D341Med (cell line): ENCODE data around the gene WDR5.

Experiments used
- DNase-seq: peaks from one replicate; pipeline ENCODE4 v3.0.0; 2012; ENCODE audit warnings: low spot score

The WDR5 gene

DNA sequence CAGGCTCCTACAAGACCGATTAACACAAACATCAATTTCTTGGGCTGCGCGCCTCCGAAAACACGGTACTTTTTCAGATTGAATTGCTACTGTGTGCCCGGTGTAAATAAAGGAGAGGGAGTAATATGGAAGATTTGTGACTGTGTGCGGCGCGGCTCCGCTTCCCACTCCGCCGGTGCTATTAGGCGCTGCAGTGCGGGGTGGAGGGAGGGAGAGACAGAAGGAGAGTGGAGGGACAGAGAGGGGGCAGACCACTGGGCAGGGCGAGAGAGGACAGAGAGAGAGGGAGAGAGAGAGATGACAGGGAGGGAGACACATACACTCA is 53.2 kb downstream of the WDR5 start:
- DNase-seq = peak; percentile 46

DNA sequence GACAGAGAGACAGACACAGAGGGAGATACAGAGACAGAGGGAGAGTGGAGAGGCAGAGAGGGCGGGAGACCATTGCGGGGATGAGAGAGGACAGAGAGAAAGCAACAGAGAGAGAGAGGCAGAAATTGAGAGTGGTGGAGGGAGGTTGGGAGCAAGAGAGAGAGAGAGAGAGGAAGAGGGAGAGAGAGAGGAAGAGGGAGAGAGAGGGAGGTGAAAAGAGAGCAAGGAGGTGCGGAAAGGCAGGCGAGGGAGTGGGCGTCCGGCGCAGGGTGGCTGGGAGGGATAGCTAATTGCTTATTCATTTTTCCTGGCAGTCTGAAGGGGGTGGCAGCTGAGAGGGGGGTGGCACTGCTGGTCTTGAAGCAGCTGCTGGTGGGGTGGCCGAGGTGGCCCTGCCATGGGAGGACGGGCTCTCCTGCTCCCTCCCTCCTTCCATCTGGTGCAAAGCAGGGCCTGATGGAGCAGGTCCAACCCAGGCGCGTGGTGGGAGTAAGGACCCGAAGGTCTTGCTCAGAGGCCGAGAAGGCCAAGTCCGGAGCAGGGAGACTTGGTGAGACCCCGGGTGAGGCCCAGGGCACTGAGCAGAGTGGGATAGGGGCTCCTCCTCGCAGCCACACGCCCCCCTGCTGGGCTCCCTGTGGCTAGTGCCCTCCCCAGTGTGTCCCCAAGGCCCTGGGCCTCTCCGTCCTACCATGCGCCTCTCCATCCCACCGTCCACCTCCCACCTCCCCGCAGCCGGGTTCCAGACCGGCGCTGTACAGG is 53.8 kb downstream of the WDR5 start:
- DNase-seq = no peak

DNA sequence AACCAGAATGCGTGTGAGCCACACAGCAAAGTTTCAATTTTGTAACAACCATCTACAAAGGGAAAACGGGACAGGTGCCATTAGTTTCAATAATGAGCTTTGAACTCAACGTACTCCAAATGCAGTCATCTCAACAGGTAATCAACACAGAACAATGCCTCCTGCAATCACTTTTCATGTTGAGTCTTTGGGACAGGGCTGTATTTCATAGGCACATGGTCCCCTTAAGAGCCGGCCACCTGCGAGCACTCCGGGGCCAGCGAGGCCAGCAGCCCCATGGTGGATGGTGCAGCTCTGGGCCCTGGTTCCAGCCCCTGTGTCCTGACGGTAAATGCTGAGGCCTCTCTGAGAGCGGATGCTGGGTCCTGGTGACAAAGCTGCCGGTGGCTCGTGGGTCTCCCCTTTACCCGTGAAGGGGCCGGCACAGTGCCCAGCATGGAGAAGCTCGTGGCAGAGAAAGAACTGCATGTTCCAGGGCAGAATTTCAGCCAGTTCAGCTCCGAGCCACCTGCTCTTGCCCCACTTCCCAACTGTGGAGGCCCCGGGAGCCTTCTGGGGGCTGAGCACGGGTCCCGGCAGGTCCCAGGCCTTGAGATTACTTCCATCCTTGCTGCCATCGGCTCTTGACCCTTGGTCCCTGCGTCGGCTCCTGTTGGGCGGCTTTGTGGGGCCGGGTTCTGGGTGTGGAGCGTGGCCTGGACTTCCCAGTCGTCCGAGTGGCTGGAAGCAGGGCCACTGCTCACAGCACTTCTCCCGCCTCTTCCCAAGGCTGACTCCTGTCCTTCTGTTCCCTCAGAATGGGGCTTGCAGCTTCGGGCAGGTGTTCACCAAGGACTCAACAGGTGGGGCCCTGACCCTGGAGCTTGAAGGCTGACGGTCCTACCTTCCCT is 54.6 kb downstream of the WDR5 start:
- DNase-seq = no peak

DNA sequence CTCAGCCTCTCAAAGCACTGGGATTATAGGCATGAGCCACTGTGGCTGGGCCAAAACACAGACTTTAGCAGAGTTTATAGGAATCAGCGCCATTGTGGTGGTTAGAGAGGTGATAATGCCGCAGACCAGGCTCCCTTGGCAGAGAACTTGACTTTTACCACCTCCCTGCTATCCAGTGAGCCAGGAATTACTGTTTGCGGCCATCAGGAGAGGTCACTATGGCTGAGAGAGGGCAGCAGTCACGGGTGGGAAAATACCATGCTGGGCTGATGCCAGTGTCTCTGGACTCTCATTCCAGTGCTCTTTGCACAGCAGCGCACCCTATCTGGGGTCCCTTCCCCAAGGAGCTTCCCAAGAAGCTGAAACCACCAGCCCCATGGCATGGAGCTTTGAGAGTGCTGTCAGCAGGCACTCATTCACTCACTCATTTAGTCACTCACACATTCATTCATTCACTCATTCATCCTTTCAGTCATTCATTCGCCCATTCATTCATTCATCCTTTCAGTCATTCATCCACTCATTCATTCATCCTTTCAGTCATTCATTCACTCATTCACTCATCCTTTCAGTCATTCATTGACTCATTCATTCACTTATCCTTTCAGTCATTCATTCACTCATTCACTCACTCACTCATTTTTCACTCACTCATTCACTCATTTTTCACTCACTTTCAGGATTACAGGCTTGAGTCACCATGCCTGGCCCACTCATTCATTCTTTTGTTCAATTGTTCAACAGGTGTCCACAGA is 55.8 kb downstream of the WDR5 start:
- DNase-seq = no peak

DNA sequence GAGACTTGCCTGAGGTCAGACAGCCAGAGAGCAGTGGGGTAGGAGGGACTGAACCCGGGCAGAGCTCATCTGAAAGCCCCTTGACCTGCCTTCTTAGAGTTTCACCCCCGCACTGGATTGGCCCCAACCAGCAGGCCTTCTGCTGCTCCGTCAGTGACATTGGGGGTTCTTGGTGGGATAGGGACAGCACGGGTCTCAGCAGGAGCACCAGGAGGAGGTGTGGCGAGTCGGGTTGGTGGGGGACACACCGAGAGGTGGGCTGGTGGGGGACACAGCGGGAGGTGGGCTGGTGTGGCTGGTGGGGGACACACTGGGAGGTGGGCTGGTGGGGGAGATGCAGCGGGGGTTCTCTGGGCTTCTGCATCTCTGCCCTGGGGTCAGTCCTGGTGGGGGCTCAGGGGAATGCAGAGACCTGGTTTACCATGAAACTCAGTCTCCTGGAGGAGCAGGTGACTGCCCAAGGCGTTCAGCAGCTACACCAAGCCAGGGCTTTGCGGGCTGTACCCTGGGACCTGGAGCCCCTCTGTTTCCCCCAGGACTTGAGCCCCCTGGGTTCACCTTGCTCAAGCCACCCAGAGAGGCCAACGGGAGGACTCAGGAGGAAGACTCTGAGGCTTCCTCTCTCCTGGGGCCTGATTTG is 56.5 kb downstream of the WDR5 start:
- DNase-seq = no peak

DNA sequence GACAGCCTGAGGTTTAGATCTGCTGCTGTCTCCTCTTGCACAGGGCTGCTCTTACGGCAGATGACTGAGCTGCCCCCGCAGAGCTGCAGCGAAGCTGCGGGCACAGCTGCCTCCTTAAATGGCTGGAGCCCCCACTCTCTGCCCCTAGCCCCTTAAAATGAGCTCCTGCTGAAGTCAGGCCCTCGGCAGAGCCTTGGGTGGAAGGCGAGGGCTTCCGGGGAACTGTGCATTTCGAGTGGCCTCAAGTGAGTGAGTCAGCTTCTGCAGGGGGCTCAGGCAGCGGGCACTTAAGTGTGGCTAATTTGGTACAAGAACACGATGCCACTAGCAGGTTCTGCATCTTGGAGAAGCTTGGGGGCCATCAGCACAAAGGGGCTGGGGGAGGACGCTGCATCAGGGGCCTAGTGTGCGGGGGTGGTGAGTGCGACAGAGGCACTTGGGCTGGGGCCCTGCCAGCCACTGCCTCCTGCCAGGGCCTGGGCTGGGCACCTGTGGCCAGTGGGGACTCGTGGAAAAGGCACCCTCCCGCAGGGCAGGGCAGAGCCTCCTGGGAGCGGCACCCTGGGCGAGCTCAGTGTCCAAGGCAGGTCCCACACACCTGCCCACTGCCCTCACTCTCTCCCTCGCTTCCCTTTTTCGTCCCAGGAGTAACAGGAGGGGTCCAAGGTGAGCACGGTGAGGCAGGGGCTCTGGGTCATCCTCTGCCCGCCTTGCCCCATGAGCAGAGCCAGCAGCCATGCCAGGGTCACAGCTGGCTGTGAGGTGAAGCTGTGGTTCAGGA is 57.3 kb downstream of the WDR5 start:
- no peak for DNase-seq

DNA sequence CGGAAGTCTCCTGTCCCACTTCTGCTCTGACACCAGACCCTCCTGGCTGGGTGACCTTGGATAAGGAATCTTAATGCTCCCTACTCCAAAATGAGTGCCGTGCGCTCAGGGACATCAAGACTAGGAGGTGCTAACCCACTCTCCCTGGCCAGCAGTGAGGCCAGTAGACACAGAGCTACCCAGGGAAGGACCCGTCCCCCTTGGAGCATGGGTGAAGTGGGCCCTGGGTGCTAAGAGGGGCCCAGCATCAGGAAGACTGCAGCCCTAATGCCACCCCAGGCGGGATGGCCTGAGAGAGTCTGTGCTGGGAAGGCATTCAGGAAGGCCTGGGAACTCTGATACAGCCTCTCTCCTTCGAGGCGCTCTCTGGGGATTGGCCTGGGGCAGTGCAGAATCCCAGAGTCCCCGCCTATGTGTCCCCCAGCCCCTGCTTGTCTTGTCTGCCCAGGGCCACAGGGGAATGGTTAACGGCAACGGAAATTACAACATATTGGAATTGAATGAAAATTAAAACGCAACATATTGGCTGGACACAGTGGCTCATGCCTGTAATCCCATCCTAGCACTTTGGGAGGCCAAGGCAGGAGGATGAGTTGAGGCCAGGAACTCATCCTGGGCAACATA is 58.1 kb downstream of the WDR5 start:
- DNase-seq = no peak

DNA sequence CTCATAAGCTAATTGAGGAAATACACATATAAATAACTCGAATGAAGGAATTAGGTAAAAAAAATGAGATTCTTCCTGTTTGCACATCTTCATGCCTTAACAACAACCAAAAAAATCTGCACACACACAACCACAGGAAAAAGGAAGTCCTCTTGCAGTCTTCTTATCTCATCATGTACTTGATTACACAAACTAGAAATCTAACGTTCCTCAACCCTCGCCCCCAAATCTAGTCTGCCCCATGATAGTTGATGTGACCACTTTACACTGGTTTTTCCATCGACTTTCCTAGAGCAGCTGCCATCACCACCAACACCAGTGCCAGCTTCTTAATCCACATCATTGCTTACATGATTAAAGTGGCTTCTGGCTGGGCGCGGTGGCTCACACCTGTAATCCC is 59.7 kb downstream of the WDR5 start:
- no peak for DNase-seq

DNA sequence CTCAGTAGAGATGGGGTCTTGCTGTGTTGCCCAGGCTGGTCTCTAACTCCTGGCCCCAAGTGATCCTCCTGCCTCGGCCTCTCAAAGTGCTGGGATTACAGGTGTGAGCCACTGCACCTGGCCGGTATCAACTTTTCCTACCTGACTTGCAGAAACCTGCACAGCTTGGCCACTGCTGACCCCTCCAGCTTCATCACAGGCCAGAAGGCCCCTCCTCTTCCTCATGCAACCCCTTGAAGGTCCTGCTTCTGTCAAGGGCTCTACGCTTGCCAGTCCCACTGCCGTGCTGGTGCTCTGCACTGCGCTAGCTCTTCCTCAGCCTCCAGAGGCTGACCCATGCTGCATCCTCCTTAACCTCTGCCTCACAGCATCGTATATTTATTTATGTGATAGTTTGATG is 61.0 kb downstream of the WDR5 start:
- DNase-seq = no peak

DNA sequence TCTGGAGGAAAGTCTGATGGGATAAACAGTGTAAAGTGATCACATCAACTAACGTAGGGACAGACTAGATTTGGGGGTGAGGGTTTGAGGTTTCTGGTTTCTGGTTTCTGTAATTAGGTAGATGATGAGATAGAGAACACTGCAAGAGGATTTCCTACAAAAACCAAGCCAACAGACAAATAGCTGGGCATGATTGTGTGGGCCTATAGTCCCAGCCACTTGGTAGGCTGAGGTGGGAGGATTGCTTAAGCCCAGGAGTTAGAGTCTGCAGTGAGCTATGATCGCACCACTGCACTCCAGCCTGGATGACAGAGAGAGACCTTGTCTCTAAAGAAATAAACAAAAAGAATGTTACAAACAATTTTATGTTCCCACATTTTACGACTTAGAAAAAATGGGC is 62.9 kb downstream of the WDR5 start:
- no peak for DNase-seq

DNA sequence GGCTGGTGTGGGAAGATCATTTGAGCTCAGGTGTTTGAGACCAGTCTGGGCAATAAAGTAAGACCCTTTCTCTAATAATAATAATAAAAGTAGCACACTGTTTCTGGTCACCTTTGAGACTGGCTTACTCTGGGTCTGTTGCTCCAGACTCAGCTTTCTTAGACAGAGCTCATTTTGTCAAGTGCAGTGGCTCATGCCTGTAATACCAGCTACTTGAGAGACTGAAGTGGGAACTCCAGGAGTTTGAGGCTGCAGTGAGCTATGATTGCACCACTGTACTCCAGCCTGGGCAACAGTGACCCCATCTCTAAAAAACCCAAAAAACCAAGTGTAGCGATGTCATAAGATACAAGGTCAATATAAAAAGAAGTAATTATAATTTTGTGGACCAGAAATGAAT is 64.8 kb downstream of the WDR5 start:
- DNase-seq = no peak

DNA sequence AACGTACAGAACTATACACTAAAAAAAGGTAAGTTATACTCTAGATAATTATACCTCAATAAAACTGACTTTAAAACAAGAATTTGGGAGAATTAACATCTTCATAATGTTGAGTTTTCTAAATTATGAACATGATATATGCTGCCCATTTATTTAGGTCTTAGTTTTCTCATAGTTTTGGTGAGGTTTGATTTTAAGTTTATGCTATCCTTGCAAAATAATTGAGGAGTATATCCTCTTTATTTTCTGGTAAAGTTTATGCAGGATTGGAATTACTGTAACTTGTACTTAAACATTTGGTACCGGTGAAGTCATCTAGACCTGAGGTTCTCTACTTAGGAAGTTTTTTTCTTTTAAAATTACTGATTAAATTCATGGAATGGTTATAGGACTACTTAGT is 67.3 kb downstream of the WDR5 start:
- DNase-seq = no peak

DNA sequence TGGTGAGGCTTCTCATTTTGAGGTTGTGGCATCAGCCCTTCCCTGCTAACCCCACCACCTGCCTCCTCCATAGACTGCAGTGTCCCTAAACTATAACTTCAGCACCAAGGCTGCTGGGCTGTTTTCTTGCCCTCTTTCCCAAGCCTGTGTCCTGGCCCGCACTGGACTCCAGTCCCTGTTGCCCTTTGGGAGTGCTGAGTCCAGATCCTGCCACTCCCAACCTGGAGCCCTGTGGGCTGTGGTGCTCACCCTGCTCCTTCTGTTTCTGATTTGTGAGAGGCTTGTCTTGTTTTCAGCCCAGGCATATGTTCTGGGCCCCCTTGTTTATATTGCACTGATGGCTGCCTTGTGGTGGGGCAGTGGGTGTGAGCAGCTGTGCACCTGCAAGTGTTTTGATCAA is 68.2 kb downstream of the WDR5 start:
- no peak for DNase-seq

DNA sequence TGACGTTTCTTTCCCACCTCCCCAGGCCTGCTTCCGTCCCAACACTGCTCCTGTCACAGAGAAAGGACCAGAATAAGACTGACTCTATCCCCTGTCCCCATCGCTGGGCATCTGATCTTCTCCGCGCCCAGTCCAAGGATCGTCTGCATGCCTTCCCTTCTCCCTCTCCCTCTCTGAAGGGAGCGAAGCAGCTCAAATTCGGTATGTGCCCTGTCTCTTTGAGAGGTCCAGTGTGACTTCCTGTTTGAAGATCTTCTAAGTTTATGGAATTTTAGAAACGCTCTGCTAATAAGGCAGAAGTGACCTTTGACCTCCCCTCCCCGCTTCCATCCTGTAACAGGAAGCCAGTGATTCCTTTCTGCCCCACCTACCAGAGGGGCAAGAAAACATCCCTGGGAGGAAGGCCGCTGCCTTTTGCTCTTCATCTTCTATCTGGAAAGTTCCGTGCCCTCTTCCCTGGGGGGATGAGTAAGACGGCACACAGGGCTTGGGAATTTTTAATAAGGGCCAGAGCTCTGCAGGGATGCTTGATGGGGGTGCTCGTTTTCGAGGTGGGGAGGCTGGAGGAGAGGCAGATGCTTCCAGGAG is 69.2 kb downstream of the WDR5 start:
- no peak for DNase-seq

DNA sequence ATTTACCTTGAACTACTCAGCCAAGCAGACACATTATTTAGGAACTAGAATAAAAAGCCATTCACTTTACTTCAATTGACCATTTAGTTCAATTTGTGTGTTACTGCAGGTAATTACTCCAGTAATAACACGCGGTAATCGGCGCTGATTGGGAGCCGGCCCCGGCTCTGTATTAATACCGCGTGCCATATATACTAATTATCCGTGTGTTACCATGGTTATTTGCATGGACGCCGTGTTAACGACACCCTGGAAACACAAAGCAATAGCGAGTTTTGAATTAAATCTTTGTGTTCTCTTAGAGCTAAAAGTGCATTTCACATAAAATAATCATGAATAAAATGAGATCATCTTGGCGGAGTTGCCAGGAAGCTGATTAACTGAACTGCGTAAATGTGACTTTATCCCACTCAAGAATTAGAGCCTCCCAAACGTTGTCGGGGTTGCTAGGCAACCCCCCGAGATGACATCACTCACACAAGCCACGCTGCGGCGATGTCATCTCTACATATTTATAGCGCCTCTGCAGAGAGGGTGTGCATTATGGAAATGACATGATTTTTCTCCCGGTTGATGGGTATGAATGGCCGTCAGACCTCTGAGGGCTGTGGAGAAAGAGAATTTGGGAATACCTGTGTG is 69.9 kb downstream of the WDR5 start:
- DNase-seq = peak; percentile 60

DNA sequence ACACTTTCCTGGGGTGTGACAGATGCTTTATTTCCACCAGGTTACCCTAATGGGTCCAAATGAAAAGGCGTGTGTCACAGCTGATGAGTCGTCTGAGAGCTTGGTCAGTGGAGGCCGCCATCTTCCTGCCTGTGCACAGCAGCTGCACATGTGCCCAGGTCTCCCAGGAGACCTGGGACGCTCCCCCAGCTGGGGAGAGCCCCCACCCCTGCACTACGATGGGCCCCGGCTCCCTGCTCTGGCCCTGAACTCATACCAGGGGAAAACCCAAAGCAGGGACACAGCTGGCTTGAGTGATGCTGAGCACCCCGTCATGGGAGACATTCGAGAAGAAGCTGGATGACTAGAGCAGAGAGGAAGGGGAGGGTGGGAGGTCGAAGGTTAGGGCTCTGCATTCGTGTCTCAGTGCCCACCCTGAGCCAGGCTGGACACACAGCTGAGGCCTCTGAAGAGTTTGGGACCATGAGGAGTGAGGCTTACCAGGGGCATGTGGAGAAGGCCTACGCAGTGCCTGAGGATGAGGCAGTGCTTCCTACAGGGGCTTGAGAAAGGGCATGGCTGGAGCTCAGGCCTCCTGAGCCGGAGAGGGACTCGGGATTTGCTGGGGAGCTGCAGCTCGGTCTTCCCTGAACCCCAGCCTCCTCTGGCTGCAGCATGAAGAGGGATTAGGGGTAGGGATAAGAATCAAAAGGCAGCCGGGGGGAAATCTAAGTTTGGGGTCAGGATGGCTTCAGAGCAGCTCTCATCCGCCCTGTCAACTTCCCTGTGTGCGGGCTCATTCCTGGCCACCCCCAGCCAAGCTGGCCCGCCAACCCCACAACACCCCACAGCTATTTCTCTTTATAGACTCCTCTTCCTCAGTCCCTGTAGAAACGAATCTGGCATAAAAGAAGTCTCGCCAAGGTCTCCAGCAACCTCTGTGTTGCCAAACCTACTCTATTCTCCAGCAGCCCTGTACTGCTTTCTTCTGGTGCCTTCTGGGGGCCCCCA is 70.7 kb downstream of the WDR5 start:
- DNase-seq = no peak

DNA sequence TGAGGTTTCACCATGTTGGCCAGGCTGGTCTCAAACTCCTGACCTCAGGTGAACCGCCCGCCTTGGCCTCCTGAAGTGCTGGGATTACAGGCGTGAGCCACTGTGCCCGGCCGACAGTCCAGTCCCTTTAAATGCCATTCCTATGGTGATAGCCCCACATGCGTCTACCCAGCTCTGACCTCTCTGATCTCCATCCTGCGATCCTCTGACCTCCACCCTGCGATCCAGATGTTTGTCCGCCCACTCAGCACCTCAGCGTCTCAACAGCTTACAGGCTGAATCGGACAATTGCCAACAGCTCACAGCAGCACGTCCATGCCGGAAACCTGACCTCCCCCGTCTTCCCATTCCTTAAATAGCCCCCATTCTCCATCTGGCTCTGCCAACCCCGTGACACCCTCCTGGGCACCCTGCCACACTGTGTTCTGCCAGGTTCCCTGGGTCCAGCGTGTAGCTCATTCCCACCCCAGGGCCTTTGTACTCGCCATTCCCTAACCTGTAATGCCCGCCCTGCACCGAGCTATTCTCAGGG is 72.5 kb downstream of the WDR5 start:
- DNase-seq = no peak

DNA sequence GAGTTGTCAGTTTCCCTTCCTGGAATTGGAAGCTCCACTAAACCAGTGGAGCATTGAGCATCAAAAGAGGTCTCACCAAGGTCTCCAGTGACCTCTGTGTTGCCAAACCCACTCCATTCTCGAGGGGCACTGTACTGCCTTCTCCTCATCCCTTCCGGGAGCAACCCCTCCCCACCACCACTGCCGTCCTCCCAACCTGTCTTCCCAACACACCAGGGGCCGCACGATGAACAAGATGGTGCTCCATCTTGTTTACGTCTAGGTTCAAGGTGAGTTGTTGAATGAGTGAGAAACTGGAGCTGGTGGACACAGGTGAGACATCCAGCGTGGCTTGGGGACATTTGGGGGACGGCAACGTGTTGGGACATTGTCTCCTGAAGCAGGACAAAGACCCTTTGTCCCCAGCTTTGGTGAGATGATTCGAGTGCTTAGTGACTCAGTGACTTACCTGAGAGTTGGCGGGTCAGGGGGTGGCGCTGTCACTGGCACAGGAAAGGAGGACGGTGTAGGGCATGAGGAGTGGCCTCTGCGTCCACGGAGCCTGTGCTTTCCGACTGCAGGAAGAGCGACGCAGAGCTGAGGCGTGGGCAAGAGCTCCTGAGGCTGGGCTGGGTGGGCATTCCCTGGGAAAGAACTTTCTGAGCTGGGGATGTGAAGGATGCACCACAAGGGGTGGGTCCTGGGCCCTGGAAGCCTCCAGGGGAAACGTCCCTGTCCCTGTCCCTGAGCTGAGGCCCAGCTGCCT is 73.3 kb downstream of the WDR5 start:
- no peak for DNase-seq
